ENCODE data around the gene MAD1L1. TPM values are rescaled to one million over a fixed set of nuclear protein-coding genes. Genes with fewer than 3 reads are reported as not detected.

The MAD1L1 gene
- total RNA-seq, 1 donor from 2014 or later = 17.9 TPM

DNA sequence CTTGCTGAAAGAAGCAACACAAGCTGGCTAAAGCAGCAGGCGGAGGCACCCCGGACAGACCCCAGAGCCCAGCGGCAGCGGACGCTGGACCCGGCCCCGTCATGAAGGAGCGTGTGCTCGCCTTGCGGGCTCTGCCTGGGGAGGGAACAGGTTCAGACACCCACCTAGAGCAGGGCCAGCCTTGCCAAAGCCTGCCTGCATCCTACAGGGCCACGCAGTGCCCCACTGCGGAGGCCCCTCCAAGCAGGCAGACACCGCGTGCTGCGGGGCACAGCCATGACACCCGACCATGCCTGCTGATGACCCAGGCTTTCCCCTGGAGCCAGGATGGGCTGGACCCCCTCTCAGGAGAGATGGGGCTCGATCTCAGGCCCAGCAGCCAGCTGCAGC is 91.7 kb downstream of the MAD1L1 start:
- DNase-seq = no peak
- no peak for ATAC-seq (ENCODE audit: poor library complexity)
- intact Hi-C loops (cut with DNase I) = no loop called here

DNA sequence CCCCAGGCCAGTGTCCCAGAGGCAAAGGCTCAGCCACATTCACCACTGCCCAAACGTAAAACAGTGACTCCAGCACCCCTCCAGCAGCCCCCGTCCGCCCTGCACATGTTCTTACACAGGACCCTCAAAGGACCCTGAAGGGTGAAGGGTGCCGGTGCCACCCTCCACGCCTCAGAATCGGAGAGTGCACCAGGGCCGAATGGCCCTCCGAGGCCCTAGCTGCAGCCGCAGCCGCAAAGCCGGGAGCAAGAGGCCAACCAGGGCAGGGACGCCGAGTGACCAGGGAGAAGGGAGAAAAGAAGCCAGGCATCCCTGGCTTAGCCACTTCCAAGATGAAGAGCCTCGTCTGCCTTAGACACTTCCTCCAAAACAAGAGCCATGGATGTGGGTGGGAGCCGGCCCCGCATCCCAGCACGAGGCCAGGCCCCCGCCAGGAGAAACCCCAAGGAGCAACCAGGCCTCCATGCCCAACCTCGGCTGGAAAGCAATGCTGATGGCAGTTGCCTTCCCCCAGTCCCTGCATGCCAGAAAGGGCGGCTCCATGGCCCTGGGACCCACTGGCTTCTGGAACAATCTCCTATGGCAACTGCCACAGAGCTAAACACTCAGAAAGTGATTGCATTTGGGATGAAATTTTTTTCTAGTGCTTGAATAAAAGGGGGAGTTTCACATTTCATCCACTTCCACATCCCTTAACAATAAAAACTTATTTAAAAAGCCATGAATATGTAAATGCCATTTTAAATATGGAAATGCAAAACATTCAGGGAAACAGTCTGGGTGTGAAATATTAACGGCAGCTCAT is 92.3 kb downstream of the MAD1L1 start:
- intact Hi-C loops (cut with DNase I) = no loop called here
- peak; percentile 37 for DNase-seq
- no peak for ATAC-seq (ENCODE audit: poor library complexity)

DNA sequence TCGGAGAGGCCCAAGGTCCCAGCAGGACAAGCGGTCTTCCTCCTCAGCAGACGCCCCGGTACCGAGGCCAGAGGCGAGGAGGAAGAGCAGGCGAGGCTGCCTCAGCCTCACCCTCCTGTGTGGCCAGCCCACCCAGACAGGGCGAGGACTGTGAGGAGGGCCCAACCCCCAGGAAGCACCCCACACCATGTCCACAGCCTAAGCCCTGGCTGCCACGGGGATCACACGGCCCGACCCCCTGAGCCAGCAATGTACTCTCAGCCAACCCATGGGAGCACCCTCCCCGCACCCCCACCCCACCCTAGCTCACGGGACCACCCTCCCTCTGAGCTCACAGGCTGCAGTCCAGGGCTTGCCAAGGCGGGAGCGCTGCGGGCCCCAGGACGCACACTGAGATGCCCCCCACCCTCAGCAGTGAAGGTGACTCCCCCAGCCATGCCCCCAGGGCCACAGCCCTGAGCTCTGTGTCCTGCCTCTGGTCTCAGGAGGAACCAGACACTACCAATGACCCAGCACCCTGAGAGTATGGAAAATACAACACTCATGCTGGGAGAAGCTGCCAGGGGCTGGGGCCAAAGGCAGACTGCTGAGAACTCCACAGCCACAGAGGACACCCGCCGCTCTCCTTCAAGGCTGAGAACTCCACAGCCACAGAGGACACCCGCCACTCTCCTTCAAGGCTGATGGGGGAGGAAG is 93.6 kb downstream of the MAD1L1 start:
- intact Hi-C loops (cut with DNase I) = no loop called here
- ATAC-seq (ENCODE audit: poor library complexity) = no peak
- DNase-seq = no peak

DNA sequence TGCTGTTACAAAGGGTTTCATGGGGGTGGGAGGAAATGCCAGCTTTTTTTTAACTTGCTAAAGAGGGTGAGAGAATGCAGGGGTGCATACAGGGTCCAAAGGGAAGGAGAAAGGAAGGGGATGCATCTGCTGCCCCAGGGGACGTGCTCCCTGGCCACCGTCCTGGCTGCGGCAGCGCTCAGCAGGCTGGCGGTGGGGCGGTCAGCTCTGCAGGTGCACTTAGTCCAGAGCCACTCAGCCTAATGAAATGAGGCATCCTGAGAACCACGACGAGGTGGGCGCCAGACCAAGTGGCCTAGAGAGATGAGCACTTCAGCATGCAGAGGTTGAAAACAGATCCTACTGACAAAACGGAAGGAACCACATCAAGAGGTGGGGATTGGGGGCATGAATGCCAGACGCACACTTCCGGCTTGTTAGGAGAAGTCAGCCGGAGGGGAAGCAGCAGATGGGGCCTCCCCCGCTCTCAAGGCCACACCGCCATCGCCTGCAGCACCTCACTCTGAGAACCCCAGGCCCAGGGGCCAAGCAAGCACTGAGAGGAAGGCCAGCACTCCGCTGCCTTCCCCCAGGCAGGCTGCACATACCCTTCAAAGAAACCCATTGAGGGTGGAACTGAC is 94.5 kb downstream of the MAD1L1 start:
- intact Hi-C loops (cut with DNase I) = no loop called here
- ATAC-seq (ENCODE audit: poor library complexity) (no peak), DNase-seq (peak; percentile 61)

DNA sequence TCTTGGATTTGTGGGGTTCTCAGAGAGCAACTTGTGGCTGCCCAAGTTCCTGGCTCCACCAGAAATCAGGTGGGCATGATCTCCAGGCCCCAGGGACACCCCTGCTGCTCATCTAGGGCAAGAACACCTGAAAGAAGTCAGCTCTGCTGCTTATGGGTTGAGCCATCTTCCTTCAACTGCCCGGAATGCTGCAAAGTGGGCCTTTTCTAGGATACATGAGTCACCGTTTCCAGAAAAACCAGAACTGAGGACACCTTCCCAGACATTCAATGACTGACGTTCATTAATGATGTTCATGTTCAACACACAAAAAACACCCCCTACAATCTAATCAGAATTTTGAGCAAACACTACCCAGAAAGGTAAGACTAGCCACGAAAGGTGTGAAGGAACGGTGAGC is 98.0 kb downstream of the MAD1L1 start:
- intact Hi-C loops (cut with DNase I) = no loop called here
- ATAC-seq (ENCODE audit: poor library complexity) (no peak), DNase-seq (no peak)

- intact Hi-C loops (cut with DNase I) = no loop called here
- DNase-seq = no peak
- ATAC-seq (ENCODE audit: poor library complexity) = no peak
Observed at GRCh38 chr7:2132243-2132642, 100.5 kb downstream of the MAD1L1 start.

DNA sequence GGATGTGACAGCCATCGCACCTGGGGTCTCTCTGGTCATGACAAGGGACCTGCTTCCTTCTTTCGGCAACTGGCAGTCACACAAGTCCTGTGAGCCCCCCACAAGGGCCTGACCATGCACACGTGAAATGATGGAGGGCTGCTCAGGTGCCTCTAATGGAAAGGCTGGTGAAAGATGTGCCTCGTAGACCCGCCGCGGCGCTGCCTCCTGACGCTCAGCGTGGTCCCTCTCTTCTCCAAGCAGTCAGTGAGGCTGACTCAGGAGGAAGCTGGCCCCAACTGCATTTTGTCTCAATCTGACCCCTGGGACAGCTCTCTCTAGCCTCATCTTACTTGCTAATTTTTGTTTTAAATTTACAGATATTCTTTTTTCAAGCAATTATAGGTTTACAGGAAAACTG is 100.9 kb downstream of the MAD1L1 start:
- DNase-seq (no peak), ATAC-seq (ENCODE audit: poor library complexity) (no peak)
- intact Hi-C loops (cut with DNase I) = no loop called here

GRCh38 chr7:2131341-2131740 is 101.4 kb downstream of the MAD1L1 start:
- DNase-seq (no peak), ATAC-seq (ENCODE audit: poor library complexity) (no peak)
- intact Hi-C loops (cut with DNase I) = no loop called here

DNA sequence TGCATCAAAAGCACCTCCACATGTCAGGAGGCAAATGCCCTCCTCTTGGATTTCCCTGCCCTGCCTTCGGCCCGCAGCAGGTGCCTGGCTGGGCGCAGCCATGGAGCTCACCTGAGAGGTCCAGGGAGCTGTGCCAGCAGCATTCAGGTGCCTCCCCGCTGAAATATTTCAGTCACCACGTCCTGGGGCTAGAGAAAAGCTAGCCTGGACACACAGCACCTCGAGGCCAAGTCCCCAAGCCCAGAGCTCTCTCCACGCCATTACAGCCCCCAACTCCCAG is 102.7 kb downstream of the MAD1L1 start:
- DNase-seq = no peak
- no peak for ATAC-seq (ENCODE audit: poor library complexity)
- intact Hi-C loops (cut with DNase I) = no loop called here

- intact Hi-C loops (cut with DNase I) = no loop called here
- peak; percentile 28 for ATAC-seq (ENCODE audit: poor library complexity)
- no peak for DNase-seq
Observed at GRCh38 chr7:2129323-2130095, 103.2 kb downstream of the MAD1L1 start.

DNA sequence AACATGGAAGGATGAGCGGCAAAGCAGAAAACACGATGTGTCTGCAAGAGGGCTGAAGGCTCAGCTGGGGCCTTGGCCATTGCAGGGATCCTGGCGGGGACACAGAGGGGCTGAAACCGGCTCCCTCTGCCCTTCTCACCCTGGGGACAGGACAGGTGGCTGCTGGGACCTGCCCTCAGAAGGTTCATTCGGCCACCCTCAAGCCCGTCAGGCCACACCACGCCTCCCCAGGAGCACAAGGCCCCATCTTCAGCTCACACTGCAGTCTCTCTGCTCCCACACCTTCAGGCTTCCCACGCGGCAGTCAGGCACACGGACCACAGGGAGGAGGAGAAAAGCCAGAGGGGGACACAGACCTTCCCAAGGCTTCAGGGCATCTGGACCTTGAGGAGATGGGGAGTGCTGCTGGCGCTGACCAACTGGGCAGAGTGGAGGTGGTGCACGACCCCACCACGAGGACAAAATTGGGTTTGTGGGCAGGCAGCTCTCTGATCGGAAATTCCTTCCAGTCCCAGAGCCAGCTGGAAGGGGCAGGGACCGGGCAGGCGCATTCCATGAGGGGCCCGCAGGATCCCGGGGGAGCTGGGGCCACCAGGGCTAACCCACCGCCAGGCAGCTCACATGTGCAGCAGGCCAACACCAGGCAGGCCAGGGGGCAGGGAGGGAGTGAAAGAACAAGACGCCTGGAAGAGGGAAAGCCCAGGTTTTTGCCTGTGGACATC is 104.0 kb downstream of the MAD1L1 start:
- DNase-seq (no peak), ATAC-seq (ENCODE audit: poor library complexity) (no peak)
- intact Hi-C loops (cut with DNase I) = no loop called here

GRCh38 chr7:2126621-2127020 is 106.1 kb downstream of the MAD1L1 start:
- ATAC-seq (ENCODE audit: poor library complexity) (no peak), DNase-seq (no peak)
- intact Hi-C loops (cut with DNase I) = no loop called here

- intact Hi-C loops (cut with DNase I) = no loop called here
- no peak for ATAC-seq (ENCODE audit: poor library complexity)
- no peak for DNase-seq
Observed at GRCh38 chr7:2125931-2126330, 106.8 kb downstream of the MAD1L1 start.

GRCh38 chr7:2124604-2125345 is 108.0 kb downstream of the MAD1L1 start:
- no peak for ATAC-seq (ENCODE audit: poor library complexity)
- intact Hi-C loops (cut with DNase I) = no loop called here
- DNase-seq = no peak

- ATAC-seq (ENCODE audit: poor library complexity) = no peak
- DNase-seq = no peak
- intact Hi-C loops (cut with DNase I) = no loop called here
Observed at GRCh38 chr7:2123916-2124315, 108.8 kb downstream of the MAD1L1 start.

- DNase-seq (no peak), ATAC-seq (ENCODE audit: poor library complexity) (no peak)
- intact Hi-C loops (cut with DNase I) = no loop called here
Observed at GRCh38 chr7:2123360-2123759, 109.4 kb downstream of the MAD1L1 start.

DNA sequence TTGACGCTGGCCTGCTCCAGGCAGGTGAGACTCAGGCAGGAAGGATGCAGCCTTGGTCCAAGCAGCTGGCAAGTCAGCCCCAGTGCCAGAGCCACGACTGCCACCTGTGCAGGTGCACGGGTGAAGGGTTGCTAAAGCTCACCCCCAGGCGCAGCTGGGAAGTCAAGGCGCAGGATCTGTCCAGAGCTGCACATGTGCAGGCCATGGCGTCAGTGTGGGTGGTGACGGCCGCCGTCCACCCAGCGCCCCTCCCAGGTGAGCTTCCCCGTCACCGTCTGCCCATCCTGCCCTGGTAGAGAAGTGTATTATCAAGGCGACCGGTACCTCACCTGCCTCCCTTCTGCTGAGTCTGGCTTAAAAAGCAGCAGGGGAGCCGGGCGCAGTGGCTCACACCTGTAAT is 110.1 kb downstream of the MAD1L1 start:
- no peak for DNase-seq
- ATAC-seq (ENCODE audit: poor library complexity) = no peak
- intact Hi-C loops (cut with DNase I) = no loop called here
